ENCODE data around the gene GPR107.

The GPR107 gene

GRCh38 chr9:130028493-130029222, 25.0 kb upstream of the GPR107 start:
- peak; percentile 42 for DNase-seq

GRCh38 chr9:130029223-130029973, 24.3 kb upstream of the GPR107 start:
- no peak for DNase-seq

- peak; percentile 48 for DNase-seq
These were observed 23.0 kb upstream of the GPR107 start for GRCh38 chr9:130030651-130031127.

GRCh38 chr9:130034570-130034969, 19.1 kb upstream of the GPR107 start:
- no peak for DNase-seq

GRCh38 chr9:130036099-130036498, 17.6 kb upstream of the GPR107 start:
- peak; percentile 50 for DNase-seq

GRCh38 chr9:130039528-130040147, 14.1 kb upstream of the GPR107 start:
- DNase-seq, result peak; percentile 55

- no peak for DNase-seq
These were observed 12.6 kb upstream of the GPR107 start for GRCh38 chr9:130040984-130041647.

- DNase-seq, result no peak
These were observed 11.9 kb upstream of the GPR107 start for GRCh38 chr9:130041648-130042405.

GRCh38 chr9:130042406-130042884, 11.3 kb upstream of the GPR107 start:
- peak; percentile 36 for DNase-seq

GRCh38 chr9:130042885-130043653, 10.6 kb upstream of the GPR107 start, which contains the start of gene FNBP1:
TSS of gene FNBP1 (minus strand) at chr9:130043189. CDS start at chr9:130042975, 214 bp downstream.
- peak; percentile 84 for DNase-seq

- DNase-seq, result no peak
These were observed 9.8 kb upstream of the GPR107 start for GRCh38 chr9:130043654-130044623.

- no peak for DNase-seq
These were observed 7.8 kb upstream of the GPR107 start for GRCh38 chr9:130045725-130046450.

GRCh38 chr9:130049431-130050210, 4.1 kb upstream of the GPR107 start:
- no peak for DNase-seq

- no peak for DNase-seq
These were observed 3.2 kb upstream of the GPR107 start for GRCh38 chr9:130050462-130050861.

GRCh38 chr9:130051855-130052254, 1.9 kb upstream of the GPR107 start:
- no peak for DNase-seq

- DNase-seq, result no peak
These were observed 600 bp upstream of the GPR107 start for GRCh38 chr9:130053109-130053503.

GRCh38 chr9:130054325-130054786, 650 bp downstream of the GPR107 start:
- DNase-seq, result no peak

- DNase-seq, result no peak
These were observed 1.1 kb downstream of the GPR107 start for GRCh38 chr9:130054820-130055219.

All from CD4-positive, alpha-beta T cell treated with Interleukin-17A for 1 hour (primary cell).